Suprapubic skin (tissue), 4 donors: ENCODE results near the gene NINL. TPM values are rescaled to one million over a fixed set of nuclear protein-coding genes. Genes with fewer than 3 reads are reported as not detected.
A peak's percentile ranks its signal among the peaks of the same experiment; 100 is the strongest.

Source experiments
- DNase-seq, 2 donors: peaks; one replicate each; pipeline ENCODE4 v3.0.0-alpha.2; 2019; ENCODE audit warnings: low spot score in 2 of 2
- H3K27ac ChIP-seq: fragments of 200-600 bp; sonication (generic); one replicate; pipeline ENCODE4 v1.5.1; 2019
- H3K27me3 ChIP-seq: fragments of 200-600 bp; sonication (generic); one replicate; pipeline ENCODE4 v1.5.1; 2019
- H3K36me3 ChIP-seq: fragments of 200-600 bp; sonication (generic); one replicate; pipeline ENCODE4 v1.5.1; 2019
- H3K4me1 ChIP-seq: fragments of 200-600 bp; sonication (generic); one replicate; pipeline ENCODE4 v1.5.1; 2019
- H3K4me3 ChIP-seq: fragments of 200-600 bp; sonication (generic); one replicate; pipeline ENCODE4 v1.5.1; 2019; ENCODE audit warnings: mild to moderate bottlenecking
- H3K9me3 ChIP-seq: fragments of 200-600 bp; sonication (generic); one replicate; pipeline ENCODE4 v1.5.1; 2019
- EP300 ChIP-seq: sonication (generic); formaldehyde crosslinking; IDR thresholded peaks from one replicate; pipeline ENCODE4 v1.6.1; 2017; ENCODE audit warnings: antibody characterized with exemption
- POLR2A ChIP-seq, 2 donors: fragments of 450-650 bp; IDR thresholded peaks; one replicate each; pipeline ENCODE4 v1.6.1; 2017; ENCODE audit warnings: antibody characterized with exemption in 2 of 2, mild to moderate bottlenecking in 2 of 2, moderate library complexity in 2 of 2
- POLR2AphosphoS5 ChIP-seq, 3 donors: sonication (generic); formaldehyde crosslinking; IDR thresholded peaks; one replicate each; pipeline ENCODE4 v1.6.1; 2017; ENCODE audit warnings: antibody characterized with exemption in 3 of 3
- WGBS: methylation state at CpG from one replicate; pipeline ENCODE4 v1.1.5; 2018; 5-methylcytosine and 5-hydroxymethylcytosine counted together
- total RNA-seq, 4 donors: library from RNA; depleted of rRNA; stranded (reverse); fragments of >200 nt; gene quantifications; one replicate each; pipeline ENCODE4 v1.1.0, GENCODE V29; 2016
- TF ChIP-seq, protein P1 (sequence below), 2 donors: fragments of 200-600 bp in 1 of 2; fragments of 450-650 bp in 1 of 2; sonication (generic) in 1 of 2; IDR thresholded peaks; one replicate each; pipeline ENCODE4 v1.5.1; 2016 to 2019; ENCODE audit warnings: antibody characterized with exemption in 2 of 2, mild to moderate bottlenecking in 1 of 2, moderate library complexity in 1 of 2

The NINL gene
- total RNA-seq, 4 donors from 2014 or later = 2.0 to 6.9 (median 2.6) TPM

DNA sequence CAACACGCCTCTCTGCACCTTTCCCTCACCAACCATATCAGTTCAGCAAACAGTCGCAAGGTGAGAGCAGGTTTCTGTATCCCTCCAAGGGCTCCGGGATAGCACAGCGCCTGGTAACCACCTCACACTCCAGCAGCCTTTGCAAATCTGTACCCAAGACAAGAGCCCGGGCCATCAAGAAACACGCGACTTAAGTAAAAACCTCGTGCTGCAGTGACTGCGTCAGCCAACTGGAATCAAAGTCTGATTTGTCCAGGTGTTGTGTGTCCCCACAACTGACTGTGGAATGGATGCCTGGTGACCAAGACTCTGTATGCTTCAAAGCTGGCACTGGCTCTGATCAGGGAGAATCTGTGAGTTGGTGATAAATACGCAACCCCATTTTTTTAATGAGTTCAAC is 74.1 kb downstream of the NINL start:
- H3K4me1 ChIP-seq = no peaks in the 10 kb centered on the region
- no peak overlapping the region for H3K27ac ChIP-seq
- no peaks in the 10 kb centered on the region for H3K27me3 ChIP-seq
- H3K36me3 ChIP-seq = peaks cover 51% of the 10 kb centered on the region
- 96% methylated on average over 9 of the region's 10 CpGs for WGBS
- H3K9me3 ChIP-seq = peaks cover 8% of the 10 kb centered on the region
- DNase-seq = peak in 1 of 2 donors; percentile 22
- no peak for TF ChIP-seq POLR2AphosphoS5 (IDR thresholded peaks at IDR 0.05)
- no peak overlapping the region for H3K4me3 ChIP-seq

- TF ChIP-seq POLR2AphosphoS5 (IDR thresholded peaks at IDR 0.05) (no peak), EP300 (no peak), POLR2A (IDR thresholded peaks at IDR 0.05) (no peak)
- TF ChIP-seq, protein P1, sequence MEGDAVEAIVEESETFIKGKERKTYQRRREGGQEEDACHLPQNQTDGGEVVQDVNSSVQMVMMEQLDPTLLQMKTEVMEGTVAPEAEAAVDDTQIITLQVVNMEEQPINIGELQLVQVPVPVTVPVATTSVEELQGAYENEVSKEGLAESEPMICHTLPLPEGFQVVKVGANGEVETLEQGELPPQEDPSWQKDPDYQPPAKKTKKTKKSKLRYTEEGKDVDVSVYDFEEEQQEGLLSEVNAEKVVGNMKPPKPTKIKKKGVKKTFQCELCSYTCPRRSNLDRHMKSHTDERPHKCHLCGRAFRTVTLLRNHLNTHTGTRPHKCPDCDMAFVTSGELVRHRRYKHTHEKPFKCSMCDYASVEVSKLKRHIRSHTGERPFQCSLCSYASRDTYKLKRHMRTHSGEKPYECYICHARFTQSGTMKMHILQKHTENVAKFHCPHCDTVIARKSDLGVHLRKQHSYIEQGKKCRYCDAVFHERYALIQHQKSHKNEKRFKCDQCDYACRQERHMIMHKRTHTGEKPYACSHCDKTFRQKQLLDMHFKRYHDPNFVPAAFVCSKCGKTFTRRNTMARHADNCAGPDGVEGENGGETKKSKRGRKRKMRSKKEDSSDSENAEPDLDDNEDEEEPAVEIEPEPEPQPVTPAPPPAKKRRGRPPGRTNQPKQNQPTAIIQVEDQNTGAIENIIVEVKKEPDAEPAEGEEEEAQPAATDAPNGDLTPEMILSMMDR (IDR thresholded peaks at IDR 0.05) = no peak
- peaks cover 8% of the 10 kb centered on the region for H3K9me3 ChIP-seq
- no peaks in the 10 kb centered on the region for H3K27me3 ChIP-seq
- H3K4me1 ChIP-seq = no peaks in the 10 kb centered on the region
- peaks cover 50% of the 10 kb centered on the region for H3K36me3 ChIP-seq
- DNase-seq = peak; percentile 38 to 44
- no peak overlapping the region for H3K4me3 ChIP-seq
- H3K27ac ChIP-seq = no peak overlapping the region
- whole genome bisulfite sequencing = 90% methylated on average over 7 of the region's 7 CpGs
Observed at GRCh38 chr20:25510721-25511120, 74.6 kb downstream of the NINL start.

GRCh38 chr20:25510202-25510601 is 75.1 kb downstream of the NINL start:
- peak; percentile 31 to 41 for DNase-seq
- WGBS = 93% methylated on average over 3 of the region's 8 CpGs
- peaks cover 8% of the 10 kb centered on the region for H3K9me3 ChIP-seq
- no peaks in the 10 kb centered on the region for H3K27me3 ChIP-seq
- no peaks in the 10 kb centered on the region for H3K4me1 ChIP-seq
- TF ChIP-seq, protein P1 (IDR thresholded peaks at IDR 0.05) = no peak
- TF ChIP-seq POLR2AphosphoS5 (IDR thresholded peaks at IDR 0.05) (no peak), EP300 (no peak), POLR2A (IDR thresholded peaks at IDR 0.05) (no peak)
- H3K27ac ChIP-seq = no peak overlapping the region
- peaks cover 46% of the 10 kb centered on the region for H3K36me3 ChIP-seq
- no peak overlapping the region for H3K4me3 ChIP-seq

GRCh38 chr20:25509084-25509483 is 76.2 kb downstream of the NINL start:
- TF ChIP-seq, protein P1 (IDR thresholded peaks at IDR 0.05) = no peak
- no peak for TF ChIP-seq POLR2A (IDR thresholded peaks at IDR 0.05)
- TF ChIP-seq EP300 = no peak
- TF ChIP-seq POLR2AphosphoS5 (IDR thresholded peaks at IDR 0.05) = no peak
- H3K27ac ChIP-seq = no peak overlapping the region
- H3K9me3 ChIP-seq = no peaks in the 10 kb centered on the region
- H3K4me1 ChIP-seq = no peaks in the 10 kb centered on the region
- H3K27me3 ChIP-seq = no peaks in the 10 kb centered on the region
- 83% methylated on average over 1 of the region's 5 CpGs for WGBS
- no peak overlapping the region for H3K4me3 ChIP-seq
- peaks cover 40% of the 10 kb centered on the region for H3K36me3 ChIP-seq
- peak in 1 of 2 donors; percentile 33 for DNase-seq

DNA sequence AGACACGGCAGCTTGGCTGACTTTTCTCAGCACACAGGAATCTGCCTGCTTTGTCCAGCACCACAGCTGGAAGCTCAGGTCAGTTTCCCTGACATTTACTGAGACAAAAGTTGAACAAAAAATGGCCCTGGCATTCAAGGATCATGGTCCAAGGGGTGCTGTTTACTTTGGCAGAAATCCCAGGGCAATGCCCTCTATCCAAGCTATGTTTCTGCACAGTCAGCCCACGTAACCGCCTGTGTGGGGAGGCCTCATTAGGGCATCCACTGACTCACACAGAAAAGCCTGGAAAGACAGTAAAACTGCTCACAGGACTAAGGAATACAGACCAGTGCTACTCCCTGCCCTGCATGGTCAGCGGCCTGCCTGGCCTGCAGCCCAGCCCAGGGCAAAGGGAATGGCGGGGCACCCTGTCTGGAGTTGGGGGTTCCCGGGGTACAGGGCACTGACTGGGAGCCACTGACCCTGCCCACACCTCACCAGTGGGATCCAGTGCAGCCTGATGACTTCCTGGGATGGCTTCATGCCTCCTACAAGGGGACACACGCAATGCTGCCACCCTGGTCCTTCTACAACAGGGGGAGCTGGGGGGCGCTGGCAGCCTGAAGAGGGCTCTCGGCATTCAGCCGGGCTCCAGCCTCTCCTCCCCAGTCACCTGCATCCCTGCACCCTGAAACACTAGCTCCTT is 77.1 kb downstream of the NINL start:
- whole genome bisulfite sequencing = 87% methylated on average over 5 of the region's 10 CpGs
- H3K27me3 ChIP-seq = no peaks in the 10 kb centered on the region
- TF ChIP-seq POLR2AphosphoS5 (IDR thresholded peaks at IDR 0.05) (no peak), POLR2A (IDR thresholded peaks at IDR 0.05) (no peak), EP300 (no peak)
- TF ChIP-seq, protein P1 (IDR thresholded peaks at IDR 0.05) = no peak
- no peaks in the 10 kb centered on the region for H3K4me1 ChIP-seq
- peak in 1 of 2 donors; percentile 39 for DNase-seq
- no peak overlapping the region for H3K4me3 ChIP-seq
- no peak overlapping the region for H3K27ac ChIP-seq
- peaks cover 47% of the 10 kb centered on the region for H3K36me3 ChIP-seq
- H3K9me3 ChIP-seq = no peaks in the 10 kb centered on the region
